Sigmoid colon (tissue), 7 donors: ENCODE data around the gene SPINDOC. TPM values are rescaled to one million over a fixed set of nuclear protein-coding genes. Genes with fewer than 3 reads are reported as not detected.

Source experiments
- DNase-seq: peaks from one replicate; pipeline ENCODE4 v3.0.0-alpha.2; 2019
- H3K27ac ChIP-seq, 4 donors: fragments of 200-600 bp; sonication (generic); one replicate each; pipeline ENCODE4 v1.5.1; 2016 to 2019; ENCODE audit warnings: mild to moderate bottlenecking in 1 of 4
- H3K27me3 ChIP-seq, 3 donors: fragments of 200-600 bp; sonication (generic); one replicate each; pipeline ENCODE4 v1.5.1; 2019; ENCODE audit warnings: mild to moderate bottlenecking in 1 of 3
- H3K36me3 ChIP-seq, 4 donors: fragments of 200-600 bp; sonication (generic); one replicate each; pipeline ENCODE4 v1.5.1; 2016 to 2019
- H3K4me1 ChIP-seq, 4 donors: fragments of 200-600 bp; sonication (generic); one replicate each; pipeline ENCODE4 v1.5.1; 2017 to 2019
- H3K4me3 ChIP-seq, 4 donors: fragments of 200-600 bp; sonication (generic); one replicate each; pipeline ENCODE4 v1.5.1; 2017 to 2019; ENCODE audit warnings: mild to moderate bottlenecking in 2 of 4, moderate library complexity in 1 of 4
- H3K9me3 ChIP-seq, 4 donors: fragments of 200-600 bp in 3 of 4; sonication (generic) in 3 of 4; one replicate each; pipeline versions ENCODE4 v1.5.1 to v1.6.1; 2013 to 2019
- EP300 ChIP-seq, 4 donors: sonication (generic); formaldehyde crosslinking; IDR thresholded peaks; one replicate each; pipeline ENCODE4 v1.6.1; 2017; ENCODE audit warnings: antibody characterized with exemption in 4 of 4
- POLR2A ChIP-seq, 2 donors: fragments of 450-650 bp; IDR thresholded peaks; one replicate each; pipeline ENCODE4 v1.6.1; 2016; ENCODE audit warnings: antibody characterized with exemption in 2 of 2, mild to moderate bottlenecking in 2 of 2, moderate library complexity in 2 of 2
- POLR2AphosphoS5 ChIP-seq, 4 donors: sonication (generic); formaldehyde crosslinking; IDR thresholded peaks; one replicate each; pipeline ENCODE4 v1.6.1; 2017; ENCODE audit warnings: antibody characterized with exemption in 4 of 4
- WGBS, 2 donors: extraction: QIAGEN DNeasy Blood & Tissue Kit; methylation state at CpG; one replicate each; pipeline ENCODE4 v1.1.7; 2013; 5-methylcytosine and 5-hydroxymethylcytosine counted together
- intact Hi-C: fragments of 100-400 bp; cut with DNase I; formaldehyde crosslinking; loops from one replicate; pipeline ENCODE4 v1.15.1; 2023
- polyA plus RNA-seq, 3 donors: library from polyadenylated mRNA; stranded (reverse); fragments of 200-250 nt; gene quantifications; one replicate each; pipeline ENCODE4 v1.2.3, GENCODE V29; 2013
- total RNA-seq, 4 donors: library from RNA; depleted of rRNA; stranded (reverse); fragments of >200 nt; gene quantifications; one replicate each; pipeline ENCODE4 v1.1.0, GENCODE V29; 2016
- TF ChIP-seq, protein P1 (sequence below), 4 experiments: fragments of 450-650 bp in 3 of 4; fragments of 200-600 bp in 1 of 4; IDR thresholded peaks; one replicate each; pipeline ENCODE4 v1.5.1; 2016 to 2019; ENCODE audit warnings: antibody characterized with exemption in 4 of 4, mild to moderate bottlenecking in 3 of 4, moderate library complexity in 2 of 4
- donor health status: healthy with polysubstance abuse.
- donor health status: Bipolar disorder and iron deficiency.
- donor health status: healthy.

The SPINDOC gene
- total and polyA plus RNA-seq, 7 donors = 4.6 to 15.2 (median 12.2) TPM

DNA sequence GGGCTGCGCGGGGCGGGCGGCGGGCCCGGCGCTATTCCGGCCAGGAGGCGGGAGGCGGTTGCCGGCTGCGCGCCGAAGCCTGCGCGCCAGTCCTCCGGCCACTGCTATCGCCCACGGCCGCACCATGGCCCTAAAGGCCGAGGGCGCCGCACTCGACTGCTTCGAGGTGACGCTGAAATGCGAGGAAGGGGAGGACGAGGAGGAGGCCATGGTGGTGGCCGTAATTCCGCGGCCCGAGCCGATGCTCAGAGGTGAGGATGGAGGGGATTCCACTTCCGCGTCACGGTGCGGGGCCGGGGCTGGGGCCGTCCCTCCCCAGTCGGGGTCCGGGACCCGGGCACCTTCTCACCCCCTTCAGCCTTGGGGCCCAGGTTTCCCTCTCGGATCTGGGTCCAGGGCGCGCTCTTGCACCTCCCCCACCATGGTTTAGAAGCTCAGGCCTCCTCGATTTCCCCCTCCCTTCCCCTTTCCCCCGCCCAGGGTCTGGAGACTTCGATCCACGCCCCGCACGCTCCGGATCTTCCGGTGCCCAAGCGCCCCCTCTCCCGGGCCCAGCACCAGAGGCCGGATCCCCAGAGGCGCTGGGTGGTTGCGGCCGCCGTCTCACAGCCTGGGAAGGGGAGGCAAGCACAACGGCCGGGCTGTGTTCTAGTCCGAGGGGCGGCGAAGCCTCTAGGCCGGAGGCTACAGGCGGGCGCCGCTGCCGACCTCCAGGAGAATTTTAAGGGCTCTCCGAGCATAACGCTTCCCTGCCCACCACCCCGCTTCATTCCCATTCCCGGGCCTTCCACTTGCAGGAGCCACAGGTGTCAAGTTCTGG, 517 bp downstream of the SPINDOC start:
- peak; percentile 75 for DNase-seq
- intact Hi-C loops = loop anchor here (1.0 kb wide), 1 partner anchor 44 kb away; no protein-coding TSS in a partner anchor

DNA sequence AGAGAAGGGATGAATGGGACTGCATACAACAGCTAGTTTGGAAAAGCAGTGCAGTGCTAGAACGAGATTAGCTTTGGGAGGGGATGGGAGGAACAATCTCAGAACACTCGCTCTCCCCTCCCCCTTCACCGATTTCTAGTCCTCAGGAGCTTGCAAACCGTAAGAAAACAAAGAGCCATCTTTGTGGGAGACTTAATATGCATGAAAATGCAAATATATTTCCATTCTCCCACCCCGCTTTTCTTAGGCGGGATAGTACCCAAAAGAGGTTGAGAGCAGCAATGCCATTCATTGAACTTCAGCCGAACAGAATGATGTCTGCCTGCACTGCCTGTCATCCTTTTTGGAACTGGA, 1.1 kb downstream of the SPINDOC start:
- Histone ChIP-seq H3K27me3 (no peaks in the 10 kb centered on the region), H3K4me3 (peak overlapping the region; percentile 92 to 98 (median 94)), H3K36me3 (peaks cover 15 to 27% (median 20%) of the 10 kb centered on the region in 4 donors), H3K9me3 (no peaks in the 10 kb centered on the region), H3K27ac (peak overlapping the region in 3 of 4 donors; percentile 90 to 95 (median 92)), H3K4me1 (peaks cover 0 to 32% (median 27%) of the 10 kb centered on the region in 4 donors)
- WGBS, 2 donors = 33 to 36% methylated on average over 7 of the region's 7 CpGs
- intact Hi-C loops = no loop called here
- DNase-seq = no peak
- TF ChIP-seq POLR2AphosphoS5 (IDR thresholded peaks at IDR 0.05) (no peak), EP300 (IDR thresholded peaks at IDR 0.05) (no peak), POLR2A (IDR thresholded peaks at IDR 0.05) (no peak)
- TF ChIP-seq, protein P1, sequence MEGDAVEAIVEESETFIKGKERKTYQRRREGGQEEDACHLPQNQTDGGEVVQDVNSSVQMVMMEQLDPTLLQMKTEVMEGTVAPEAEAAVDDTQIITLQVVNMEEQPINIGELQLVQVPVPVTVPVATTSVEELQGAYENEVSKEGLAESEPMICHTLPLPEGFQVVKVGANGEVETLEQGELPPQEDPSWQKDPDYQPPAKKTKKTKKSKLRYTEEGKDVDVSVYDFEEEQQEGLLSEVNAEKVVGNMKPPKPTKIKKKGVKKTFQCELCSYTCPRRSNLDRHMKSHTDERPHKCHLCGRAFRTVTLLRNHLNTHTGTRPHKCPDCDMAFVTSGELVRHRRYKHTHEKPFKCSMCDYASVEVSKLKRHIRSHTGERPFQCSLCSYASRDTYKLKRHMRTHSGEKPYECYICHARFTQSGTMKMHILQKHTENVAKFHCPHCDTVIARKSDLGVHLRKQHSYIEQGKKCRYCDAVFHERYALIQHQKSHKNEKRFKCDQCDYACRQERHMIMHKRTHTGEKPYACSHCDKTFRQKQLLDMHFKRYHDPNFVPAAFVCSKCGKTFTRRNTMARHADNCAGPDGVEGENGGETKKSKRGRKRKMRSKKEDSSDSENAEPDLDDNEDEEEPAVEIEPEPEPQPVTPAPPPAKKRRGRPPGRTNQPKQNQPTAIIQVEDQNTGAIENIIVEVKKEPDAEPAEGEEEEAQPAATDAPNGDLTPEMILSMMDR (IDR thresholded peaks at IDR 0.05) = no peak

More for the DNA sequence above, 517 bp downstream of the SPINDOC start:
- TF ChIP-seq POLR2AphosphoS5 (IDR thresholded peaks at IDR 0.05) = no peak
- Histone ChIP-seq H3K4me3 (peak overlapping the region; percentile 92 to 98 (median 94)), H3K27ac (peak overlapping the region; percentile 83 to 95 (median 91)), H3K36me3 (peaks cover 10 to 21% (median 14%) of the 10 kb centered on the region in 4 donors), H3K4me1 (peaks cover 0 to 32% (median 27%) of the 10 kb centered on the region in 4 donors), H3K9me3 (no peaks in the 10 kb centered on the region), H3K27me3 (no peaks in the 10 kb centered on the region)
- WGBS, 2 donors = 1% methylated on average over 74 of the region's 74 CpGs

DNA sequence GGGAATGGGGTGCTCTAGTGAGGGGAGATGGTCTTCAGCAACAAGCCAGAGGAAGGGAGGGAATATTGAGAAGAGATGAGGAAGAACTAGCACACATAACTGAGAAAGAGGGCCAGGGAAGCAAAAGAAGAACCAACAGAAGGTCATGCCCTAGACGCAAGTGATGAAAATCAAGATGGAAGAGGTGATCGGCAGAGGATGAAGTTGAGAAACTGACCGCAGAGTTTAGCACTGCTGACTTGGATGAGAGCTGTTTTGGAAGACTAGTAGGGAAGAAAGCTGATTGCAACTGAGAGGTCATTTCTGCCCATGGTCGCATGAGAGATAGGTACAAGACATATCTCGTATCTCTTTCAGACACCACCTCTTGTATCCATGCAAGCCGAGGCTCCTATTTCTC, 2.9 kb downstream of the SPINDOC start:
- Histone ChIP-seq H3K36me3 (peaks cover 26 to 43% (median 33%) of the 10 kb centered on the region in 4 donors), H3K4me3 (no peak overlapping the region), H3K27me3 (no peaks in the 10 kb centered on the region), H3K4me1 (peaks cover 0 to 32% (median 27%) of the 10 kb centered on the region in 4 donors), H3K9me3 (no peaks in the 10 kb centered on the region), H3K27ac (no peak overlapping the region)
- WGBS, 2 donors = 94% methylated on average over 6 of the region's 6 CpGs
- no peak for DNase-seq
- intact Hi-C loops = no loop called here
- TF ChIP-seq, protein P1 (IDR thresholded peaks at IDR 0.05) = no peak
- TF ChIP-seq EP300 (IDR thresholded peaks at IDR 0.05) = no peak

DNA sequence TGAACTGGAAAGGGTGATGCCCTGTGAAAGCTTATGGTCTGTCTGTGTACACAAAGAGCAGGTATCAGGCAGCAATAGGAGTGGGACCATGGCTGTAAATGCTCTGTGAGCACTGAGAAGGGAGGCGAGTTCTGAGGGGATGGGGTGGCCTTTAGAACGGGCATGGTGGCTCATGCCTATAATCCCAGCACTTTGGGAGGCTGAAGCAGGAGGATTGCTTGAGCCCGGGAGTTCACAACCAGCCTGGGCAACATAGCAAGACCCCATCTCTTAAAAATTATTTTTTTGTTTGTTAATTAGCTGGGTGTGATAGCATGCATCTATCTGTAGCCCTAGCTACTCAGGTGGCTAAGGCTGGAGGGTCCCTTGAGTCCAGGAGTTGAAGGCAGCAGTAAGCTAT, 3.5 kb downstream of the SPINDOC start:
- Histone ChIP-seq H3K27me3 (no peaks in the 10 kb centered on the region), H3K4me3 (no peak overlapping the region), H3K9me3 (no peaks in the 10 kb centered on the region), H3K36me3 (peaks cover 26 to 48% (median 37%) of the 10 kb centered on the region in 4 donors), H3K27ac (no peak overlapping the region), H3K4me1 (peaks cover 0 to 32% (median 27%) of the 10 kb centered on the region in 4 donors)
- intact Hi-C loops = no loop called here
- 97% methylated on average over 3 of the region's 3 CpGs for WGBS, 2 donors
- no peak for TF ChIP-seq EP300 (IDR thresholded peaks at IDR 0.05)
- TF ChIP-seq POLR2A (IDR thresholded peaks at IDR 0.05) = no peak
- TF ChIP-seq, protein P1 (IDR thresholded peaks at IDR 0.05) = no peak
- no peak for TF ChIP-seq POLR2AphosphoS5 (IDR thresholded peaks at IDR 0.05)
- no peak for DNase-seq

DNA sequence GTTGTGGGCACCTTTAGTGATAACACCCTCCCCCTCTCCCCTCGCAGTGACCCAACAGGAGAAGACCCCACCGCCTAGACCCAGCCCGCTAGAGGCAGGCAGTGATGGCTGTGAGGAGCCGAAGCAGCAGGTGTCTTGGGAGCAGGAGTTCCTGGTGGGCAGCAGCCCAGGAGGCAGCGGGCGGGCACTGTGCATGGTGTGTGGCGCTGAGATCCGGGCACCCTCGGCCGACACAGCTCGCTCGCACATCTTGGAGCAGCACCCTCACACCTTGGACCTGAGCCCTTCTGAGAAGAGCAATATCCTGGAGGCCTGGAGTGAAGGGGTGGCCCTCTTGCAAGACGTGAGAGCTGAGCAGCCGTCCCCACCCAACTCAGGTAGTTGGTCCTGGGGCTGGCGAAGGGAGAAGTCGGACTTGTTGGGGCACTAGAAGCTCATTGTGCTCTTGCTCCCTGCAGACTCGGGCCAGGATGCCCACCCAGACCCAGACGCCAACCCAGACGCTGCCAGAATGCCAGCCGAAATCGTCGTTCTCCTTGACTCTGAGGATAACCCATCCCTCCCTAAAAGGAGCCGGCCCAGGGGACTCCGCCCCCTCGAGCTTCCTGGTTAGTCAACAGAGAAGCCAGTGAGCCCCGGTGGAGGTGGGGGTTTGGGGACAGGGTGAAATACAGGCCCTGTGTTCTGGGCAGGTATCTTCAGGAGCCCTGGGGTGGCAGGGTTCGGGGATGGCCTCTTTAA, 4.7 kb downstream of the SPINDOC start:
- H3K9me3 ChIP-seq = no peaks in the 10 kb centered on the region
- WGBS, 2 donors = 90 to 92% methylated on average over 27 of the region's 27 CpGs
- TF ChIP-seq EP300 (IDR thresholded peaks at IDR 0.05) = no peak
- no peak for TF ChIP-seq POLR2AphosphoS5 (IDR thresholded peaks at IDR 0.05)
- TF ChIP-seq, protein P1 (IDR thresholded peaks at IDR 0.05) = no peak
- TF ChIP-seq POLR2A (IDR thresholded peaks at IDR 0.05) = no peak
- H3K27me3 ChIP-seq = no peaks in the 10 kb centered on the region
- intact Hi-C loops = no loop called here
- no peak overlapping the region for H3K27ac ChIP-seq
- H3K36me3 ChIP-seq = peaks cover 26 to 60% (median 47%) of the 10 kb centered on the region in 4 donors
- H3K4me3 ChIP-seq = no peak overlapping the region
- peaks cover 0 to 26% (median 20%) of the 10 kb centered on the region in 4 donors for H3K4me1 ChIP-seq
- no peak for DNase-seq
